Measurements from ENCODE around the gene UMODL1. TPM values are rescaled to one million over a fixed set of nuclear protein-coding genes. Genes with fewer than 3 reads are reported as not detected.

The UMODL1 gene
- total RNA-seq, 1 experiment from 2014 or later = not detected

DNA sequence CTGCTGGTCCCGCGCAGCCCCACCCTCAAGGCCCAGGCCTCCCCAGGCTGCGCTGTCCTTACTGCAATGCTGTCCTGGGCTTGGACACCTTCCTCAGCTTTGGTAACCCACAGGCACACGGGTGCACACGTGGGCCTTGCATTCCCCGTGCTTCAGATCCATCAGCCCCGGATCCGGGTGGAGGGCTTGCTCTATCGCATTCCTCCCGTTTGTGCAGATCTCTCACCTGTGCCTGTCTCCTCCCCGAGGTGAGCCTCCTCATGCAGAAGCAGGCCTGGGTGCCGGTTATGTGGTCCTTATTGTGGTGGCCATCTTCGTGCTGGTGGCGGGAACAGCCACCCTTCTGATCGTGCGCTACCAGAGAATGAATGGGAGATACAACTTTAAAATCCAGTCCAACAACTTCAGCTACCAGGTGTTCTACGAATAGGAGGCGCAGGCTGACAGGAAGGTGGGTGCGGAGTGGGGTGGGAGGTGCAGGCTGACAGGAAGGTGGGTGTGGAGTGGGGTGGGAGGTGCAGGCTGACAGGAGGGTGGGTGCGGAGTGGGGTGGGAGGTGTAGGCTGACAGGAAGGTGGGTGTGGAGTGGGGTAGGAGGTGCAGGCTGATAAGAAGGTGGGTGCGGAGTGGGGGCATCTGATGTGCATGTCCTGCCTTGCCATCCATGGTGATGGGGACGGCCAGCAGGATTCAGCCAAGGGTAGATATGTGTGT, 66.2 kb downstream of the UMODL1 start:
- no peak overlapping the region for H3K56ac ChIP-seq (ENCODE audit: insufficient read length, low read depth, low read length)
- Mint-ChIP-seq H3K4me1 (no peaks in the 10 kb centered on the region), H3K27me3 (ENCODE audit: low read depth) (peaks cover 2% of the 10 kb centered on the region), H3K27ac (peak overlapping the region in 1 of 3 experiments; percentile 38; a peak in 1 of 7 replicates), H3K4me3 (no peak overlapping the region), H3K9me3 (no peaks in the 10 kb centered on the region; a peak in 1 of 5 replicates), H3K36me3 (ENCODE audit: insufficient read depth in 1 of 3, low read depth in 3 of 3) (no peaks in the 10 kb centered on the region)
- no peaks in the 10 kb centered on the region for H3K23me2 ChIP-seq (ENCODE audit: insufficient read length, low read depth, low read length, poor library complexity, severe bottlenecking)
- DNase-seq = no peak
- H2BK120ac ChIP-seq (ENCODE audit: low read depth, low read length, poor library complexity, severe bottlenecking) = no peak overlapping the region
- H3K14ac ChIP-seq (ENCODE audit: insufficient read depth, low read length) = no peak overlapping the region
- no peak overlapping the region for H3K4ac ChIP-seq (ENCODE audit: low read depth, low read length)
- no peak overlapping the region for H2AK5ac ChIP-seq (ENCODE audit: insufficient read length, low read length)
- H3K4me2 ChIP-seq (ENCODE audit: insufficient read depth, insufficient read length, low read length) = no peak overlapping the region
- no peak overlapping the region for H3K23ac ChIP-seq (ENCODE audit: insufficient read length, low read depth, low read length)
- H4K20me1 ChIP-seq (ENCODE audit: control insufficient read depth, insufficient read depth, insufficient read length) = peaks cover 3% of the 10 kb centered on the region
- no CpG with 5 or more reads among the region's 22 CpGs for WGBS (ENCODE audit: extremely low coverage, insufficient read length, low lambda C conversion rate)
- H4K5ac ChIP-seq (ENCODE audit: insufficient read length, low read depth, low read length) = no peak overlapping the region
- no peaks in the 10 kb centered on the region for H3K27me3 ChIP-seq (ENCODE audit: insufficient read depth, low read length)
- TF ChIP-seq, protein P1, sequence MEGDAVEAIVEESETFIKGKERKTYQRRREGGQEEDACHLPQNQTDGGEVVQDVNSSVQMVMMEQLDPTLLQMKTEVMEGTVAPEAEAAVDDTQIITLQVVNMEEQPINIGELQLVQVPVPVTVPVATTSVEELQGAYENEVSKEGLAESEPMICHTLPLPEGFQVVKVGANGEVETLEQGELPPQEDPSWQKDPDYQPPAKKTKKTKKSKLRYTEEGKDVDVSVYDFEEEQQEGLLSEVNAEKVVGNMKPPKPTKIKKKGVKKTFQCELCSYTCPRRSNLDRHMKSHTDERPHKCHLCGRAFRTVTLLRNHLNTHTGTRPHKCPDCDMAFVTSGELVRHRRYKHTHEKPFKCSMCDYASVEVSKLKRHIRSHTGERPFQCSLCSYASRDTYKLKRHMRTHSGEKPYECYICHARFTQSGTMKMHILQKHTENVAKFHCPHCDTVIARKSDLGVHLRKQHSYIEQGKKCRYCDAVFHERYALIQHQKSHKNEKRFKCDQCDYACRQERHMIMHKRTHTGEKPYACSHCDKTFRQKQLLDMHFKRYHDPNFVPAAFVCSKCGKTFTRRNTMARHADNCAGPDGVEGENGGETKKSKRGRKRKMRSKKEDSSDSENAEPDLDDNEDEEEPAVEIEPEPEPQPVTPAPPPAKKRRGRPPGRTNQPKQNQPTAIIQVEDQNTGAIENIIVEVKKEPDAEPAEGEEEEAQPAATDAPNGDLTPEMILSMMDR (conservative IDR thresholded peaks at IDR 0.05) = no peak
- H2BK15ac ChIP-seq (ENCODE audit: low read depth, low read length) = no peak overlapping the region
- no peak overlapping the region for H2BK5ac ChIP-seq (ENCODE audit: insufficient read length, low read length)
- H3K79me1 ChIP-seq (ENCODE audit: insufficient read depth, low read depth, low read length, poor library complexity, severe bottlenecking) = no peaks in the 10 kb centered on the region
- H3K27ac ChIP-seq (ENCODE audit: insufficient read length, low read depth, low read length) = no peak overlapping the region
- no peak overlapping the region for H4K91ac ChIP-seq (ENCODE audit: insufficient read length, low read depth, low read length)
- no peak overlapping the region for H2AFZ ChIP-seq (ENCODE audit: low read length)
- no peak overlapping the region for H2BK12ac ChIP-seq (ENCODE audit: insufficient read length, low read depth, low read length)
- H2BK20ac ChIP-seq (ENCODE audit: low read depth, low read length, poor library complexity, severe bottlenecking) = no peak overlapping the region
- no peaks in the 10 kb centered on the region for H3K4me1 ChIP-seq (ENCODE audit: insufficient read depth, low read length)
- H3K18ac ChIP-seq (ENCODE audit: insufficient read length, low read depth, low read length) = no peak overlapping the region
- H3K9me3 ChIP-seq (ENCODE audit: control insufficient read depth, low read depth, low read length) = no peaks in the 10 kb centered on the region
- no peak overlapping the region for H4K8ac ChIP-seq (replicated peaks; ENCODE audit: insufficient read length, low read depth, low read length)
- no peak overlapping the region for H3T11ph ChIP-seq (ENCODE audit: low read length)
- no peak overlapping the region for H3K9ac ChIP-seq (ENCODE audit: extremely low read depth, insufficient read length, low read length)
- H3K79me2 ChIP-seq (ENCODE audit: insufficient read depth, low read length) = no peaks in the 10 kb centered on the region
